HG03457 (cell line): Measurements from ENCODE around the gene NDRG2.

Experiments
- ATAC-seq: cut with Tn5 transposase; IDR thresholded peaks from one replicate; pipeline ENCODE4 v1.9.1; 2021; ENCODE audit warnings: moderate number of reproducible peaks; ENCODE audit not compliant: unreplicated experiment

NDRG2 gene

GRCh38 chr14:20978687-20979086, 46.2 kb downstream of the NDRG2 start:
- ATAC-seq, result no peak

- no peak for ATAC-seq
These were observed 48.6 kb downstream of the NDRG2 start for GRCh38 chr14:20976291-20976690.

GRCh38 chr14:20973501-20973900, 51.4 kb downstream of the NDRG2 start:
- ATAC-seq, result no peak

- no peak for ATAC-seq
These were observed 53.2 kb downstream of the NDRG2 start for GRCh38 chr14:20971705-20972021.

- ATAC-seq, result peak; percentile 87
These were observed 53.7 kb downstream of the NDRG2 start for GRCh38 chr14:20970983-20971704.

GRCh38 chr14:20970647-20970982, 54.2 kb downstream of the NDRG2 start:
- ATAC-seq, result no peak

- no peak for ATAC-seq
These were observed 55.5 kb downstream of the NDRG2 start for GRCh38 chr14:20969336-20969735.
